ENCODE measurements around the gene NBPF1. TPM values are rescaled to one million over a fixed set of nuclear protein-coding genes. Genes with fewer than 3 reads are reported as not detected.
A peak's percentile ranks its signal among the peaks of the same experiment; 100 is the strongest.
"Not testable (repeated sequence)": the region's sequence is repeated elsewhere in the genome, so short reads cannot be mapped to it uniquely, and the experiment has no call there.

NBPF1 gene
- total RNA-seq, 1 donor from 2014 or later, result 35.3 TPM

GRCh38 chr1:16608838-16609560 lies 4.4 kb downstream of the NBPF1 start:
- DNase-seq (no peak), ATAC-seq (no peak)
- Histone ChIP-seq H3K9me3 (no peaks in the 10 kb centered on the region), H3K27ac (no peak overlapping the region), H3K4me1 (peaks cover 19% of the 10 kb centered on the region), H3K4me3 (no peak overlapping the region), H3K27me3 (ENCODE audit: low read depth) (no peaks in the 10 kb centered on the region), H3K36me3 (peaks cover 40% of the 10 kb centered on the region)
- TF ChIP-seq CTCF (IDR thresholded peaks at IDR 0.05), result no peak
- intact Hi-C loops (cut with DNase I), result no loop called here

GRCh38 chr1:16607853-16608815 lies 5.2 kb downstream of the NBPF1 start:
- ATAC-seq; H3K4me3 ChIP-seq; H3K9me3 ChIP-seq; intact Hi-C loops (cut with DNase I); H3K27ac ChIP-seq; H3K27me3 ChIP-seq (ENCODE audit: low read depth): not testable (repeated sequence)
- peaks cover 40% of the 10 kb centered on the region for H3K36me3 ChIP-seq
- H3K4me1 ChIP-seq, result peaks cover 14% of the 10 kb centered on the region
- DNase-seq, result peak; percentile 50

GRCh38 chr1:16607433-16607851 lies 5.9 kb downstream of the NBPF1 start:
- no peaks in the 10 kb centered on the region for H3K27me3 ChIP-seq (ENCODE audit: low read depth)
- H3K4me1 ChIP-seq, result peaks cover 10% of the 10 kb centered on the region
- no peak overlapping the region for H3K4me3 ChIP-seq
- no peak overlapping the region for H3K27ac ChIP-seq
- ATAC-seq (no peak), DNase-seq (no peak)
- H3K36me3 ChIP-seq, result peaks cover 40% of the 10 kb centered on the region
- H3K9me3 ChIP-seq, result no peaks in the 10 kb centered on the region
- TF ChIP-seq CTCF (IDR thresholded peaks at IDR 0.05), result no peak
- intact Hi-C loops (cut with DNase I), result no loop called here

GRCh38 chr1:16606666-16607432 lies 6.5 kb downstream of the NBPF1 start:
- H3K27me3 ChIP-seq (ENCODE audit: low read depth); intact Hi-C loops (cut with DNase I); H3K4me1 ChIP-seq; H3K4me3 ChIP-seq; DNase-seq; H3K27ac ChIP-seq; H3K9me3 ChIP-seq: not testable (repeated sequence)
- peaks cover 40% of the 10 kb centered on the region for H3K36me3 ChIP-seq
- ATAC-seq, result peak; percentile 13 to 18

- intact Hi-C loops (cut with DNase I), result no loop called here
- TF ChIP-seq CTCF (IDR thresholded peaks at IDR 0.05), result no peak
- no peaks in the 10 kb centered on the region for H3K4me1 ChIP-seq
- H3K27ac ChIP-seq, result no peak overlapping the region
- H3K27me3 ChIP-seq (ENCODE audit: low read depth), result no peaks in the 10 kb centered on the region
- ATAC-seq (no peak), DNase-seq (no peak)
- no peaks in the 10 kb centered on the region for H3K9me3 ChIP-seq
- H3K4me3 ChIP-seq, result no peak overlapping the region
- peaks cover 40% of the 10 kb centered on the region for H3K36me3 ChIP-seq
Measured at GRCh38 chr1:16605532-16606505, 7.5 kb downstream of the NBPF1 start.
